HG03135 (cell line): ENCODE results near the gene C1QTNF12.

Experiments used
- ATAC-seq: cut with Tn5 transposase; IDR thresholded peaks from one replicate; pipeline ENCODE4 v1.9.1; 2021; ENCODE audit warnings: mild to moderate bottlenecking, moderate library complexity; ENCODE audit not compliant: unreplicated experiment

The C1QTNF12 gene

DNA sequence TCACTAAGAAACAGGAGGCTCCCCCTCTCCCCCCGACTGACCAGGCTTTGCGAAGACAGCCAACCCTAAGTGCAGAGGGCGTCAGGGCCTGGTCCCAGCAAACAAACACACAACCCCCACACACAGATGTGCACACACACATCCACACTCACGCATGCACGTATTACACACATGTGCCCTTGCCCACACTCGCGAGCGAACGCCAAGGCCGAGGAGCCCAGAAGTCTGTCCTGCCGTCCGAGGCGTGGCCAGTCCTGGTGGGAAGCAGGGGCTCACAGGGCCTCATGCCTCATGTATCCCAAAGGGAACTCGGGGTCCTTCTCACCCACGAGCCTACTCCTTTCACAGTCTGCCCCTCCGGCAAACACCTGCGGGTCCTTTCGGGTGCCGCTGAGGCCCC, 16.8 kb downstream of the C1QTNF12 start:
- no peak for ATAC-seq

GRCh38 chr1:1228596-1229321, 17.8 kb downstream of the C1QTNF12 start:
- no peak for ATAC-seq

GRCh38 chr1:1228187-1228586, 18.3 kb downstream of the C1QTNF12 start:
- no peak for ATAC-seq

- ATAC-seq: no peak
Measured at GRCh38 chr1:1227386-1227785, 19.1 kb downstream of the C1QTNF12 start.

DNA sequence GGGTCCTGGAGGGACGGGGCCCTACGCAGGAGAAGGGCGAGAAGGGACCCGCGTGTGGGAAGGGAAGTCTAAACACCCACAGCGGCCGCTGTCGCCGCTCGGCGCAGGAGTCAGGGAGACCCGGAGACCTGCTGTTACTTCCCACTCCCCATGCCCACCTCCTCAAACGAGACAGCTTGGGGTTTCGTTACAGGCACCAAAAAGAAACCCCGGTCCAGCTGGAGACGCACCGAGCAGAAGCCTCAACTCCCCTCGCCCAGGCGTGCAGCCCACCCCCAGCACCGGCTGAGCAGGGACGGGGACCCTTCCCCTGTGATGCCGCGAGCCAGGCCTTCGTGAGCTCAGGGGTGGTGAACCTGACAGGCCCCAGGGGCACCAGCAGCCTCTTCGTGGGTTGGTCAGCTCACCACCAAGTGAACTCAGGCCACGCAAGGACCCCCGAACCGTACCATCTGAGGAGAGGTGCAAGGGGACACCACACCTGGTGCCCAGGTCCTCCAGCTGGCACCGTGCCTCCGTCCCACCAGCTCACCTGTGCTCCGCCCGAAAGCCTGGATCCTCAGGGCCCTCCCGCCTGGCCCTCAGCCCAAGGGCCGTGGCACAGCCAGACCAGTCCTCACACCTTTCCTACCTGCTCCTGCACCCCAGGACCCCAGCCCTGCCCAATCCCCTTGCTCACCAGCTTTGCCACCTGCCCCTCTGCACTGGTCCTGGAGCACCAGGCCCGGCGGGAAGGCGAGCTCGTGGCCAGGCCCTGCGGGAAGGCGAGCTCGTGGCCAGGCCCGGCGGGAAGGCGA, 19.8 kb downstream of the C1QTNF12 start:
- ATAC-seq: no peak

DNA sequence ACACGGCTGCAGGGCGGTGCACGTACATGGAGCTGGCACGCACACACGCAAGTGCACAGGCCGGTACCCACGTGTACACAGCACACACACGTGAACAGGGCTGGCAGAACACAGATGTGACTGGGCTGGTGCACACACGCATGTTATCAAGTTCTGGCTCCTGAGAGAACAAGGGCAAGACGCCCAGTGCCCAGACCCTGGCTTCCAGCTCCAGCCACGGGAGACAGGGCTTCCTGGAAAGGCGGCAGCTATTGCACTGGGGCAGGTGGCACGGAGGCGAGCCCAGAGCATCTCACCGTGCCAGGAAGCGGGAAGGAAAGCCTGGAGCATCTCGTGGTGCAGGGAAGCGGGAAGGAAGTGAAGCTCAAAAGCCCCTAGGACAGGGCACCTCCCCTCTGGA, 20.6 kb downstream of the C1QTNF12 start:
- no peak for ATAC-seq

- no peak for ATAC-seq
Measured at GRCh38 chr1:1225238-1225845, 21.2 kb downstream of the C1QTNF12 start.

GRCh38 chr1:1223891-1224290, 22.6 kb downstream of the C1QTNF12 start:
- ATAC-seq: no peak

DNA sequence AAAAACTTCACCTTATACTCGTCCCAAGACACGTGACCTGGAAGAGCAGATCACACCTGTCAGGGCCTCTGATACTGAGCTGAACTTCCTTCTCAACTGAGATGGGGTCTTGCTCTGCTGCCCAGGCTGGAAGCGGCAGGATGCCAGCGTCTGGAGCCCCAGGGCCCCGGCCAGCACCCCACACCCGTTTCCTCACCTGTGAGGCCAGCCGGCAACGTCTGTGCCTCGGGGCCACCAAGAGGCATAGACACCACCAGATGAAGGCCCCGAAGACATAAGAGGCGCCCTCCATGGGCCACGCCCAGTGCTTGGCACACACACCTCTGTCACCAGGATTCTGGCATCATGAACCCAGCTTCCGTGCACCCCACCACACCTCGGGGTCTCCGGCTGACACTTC, 23.2 kb downstream of the C1QTNF12 start:
- no peak for ATAC-seq

DNA sequence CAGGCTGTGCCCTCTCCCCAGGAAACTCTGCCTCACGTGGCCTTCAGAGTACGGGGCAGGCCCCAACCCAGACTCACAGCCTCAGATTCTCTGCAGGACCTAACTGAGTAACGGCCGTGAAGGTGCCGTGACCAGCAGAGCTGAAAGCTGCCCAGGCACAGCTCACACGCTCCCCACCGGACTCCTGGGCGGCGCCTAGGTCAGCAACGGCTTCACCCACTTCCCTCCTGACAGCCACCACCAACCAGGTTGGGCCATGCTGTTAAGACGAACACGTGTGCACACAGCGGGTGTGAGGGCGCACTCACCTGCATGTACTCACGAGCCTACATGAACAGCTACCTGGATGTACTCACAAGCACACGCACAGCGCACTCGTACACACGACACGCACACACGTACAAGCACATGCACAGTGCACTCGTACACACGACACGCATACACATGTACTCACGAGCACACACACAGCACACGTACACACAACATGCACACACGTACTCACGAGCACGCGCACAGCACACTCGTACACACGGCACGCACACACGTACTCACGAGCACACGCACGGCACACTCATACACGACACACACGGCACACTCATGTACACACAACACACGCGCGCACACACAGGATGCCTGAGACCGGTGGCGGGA, 23.8 kb downstream of the C1QTNF12 start:
- ATAC-seq: no peak

GRCh38 chr1:1221887-1222574, 24.5 kb downstream of the C1QTNF12 start:
- no peak for ATAC-seq

GRCh38 chr1:1220197-1220596, 26.3 kb downstream of the C1QTNF12 start:
- ATAC-seq: no peak

- ATAC-seq: no peak
Measured at GRCh38 chr1:1219341-1219740, 27.2 kb downstream of the C1QTNF12 start.

DNA sequence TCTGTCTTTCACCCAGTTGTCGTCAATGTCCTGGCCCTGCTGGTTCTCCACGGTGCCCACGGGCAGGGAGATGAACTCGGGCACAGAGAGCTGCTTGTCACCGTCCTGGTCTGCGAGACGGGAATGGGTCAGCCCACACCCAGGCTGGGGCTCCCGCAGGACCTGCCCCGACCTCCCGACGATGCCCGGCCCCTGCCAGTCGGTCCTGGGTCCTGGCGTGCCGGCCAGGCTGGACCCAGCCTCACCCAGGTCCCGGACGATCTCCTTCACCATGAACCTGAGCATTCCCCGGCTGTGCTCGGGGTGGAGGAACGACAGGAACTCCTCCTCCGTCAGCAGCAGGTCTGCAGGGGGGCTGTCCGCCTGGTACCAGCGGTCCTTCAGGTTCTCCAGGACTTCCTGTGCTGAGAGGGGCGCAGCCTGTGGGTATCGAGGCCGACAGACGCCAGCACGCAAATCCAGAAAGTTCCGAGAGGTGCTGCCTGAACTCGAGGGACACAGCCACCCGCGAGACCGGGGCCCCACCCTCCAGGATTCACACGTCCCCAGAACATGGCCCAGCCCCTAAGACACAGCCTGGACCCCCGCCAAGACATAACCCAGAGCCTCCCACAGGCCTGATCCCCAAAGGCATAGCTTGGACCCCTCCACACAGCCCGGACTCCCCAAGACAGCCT, 27.9 kb downstream of the C1QTNF12 start:
- ATAC-seq: no peak

- ATAC-seq: no peak
Measured at GRCh38 chr1:1217621-1218523, 28.6 kb downstream of the C1QTNF12 start.

DNA sequence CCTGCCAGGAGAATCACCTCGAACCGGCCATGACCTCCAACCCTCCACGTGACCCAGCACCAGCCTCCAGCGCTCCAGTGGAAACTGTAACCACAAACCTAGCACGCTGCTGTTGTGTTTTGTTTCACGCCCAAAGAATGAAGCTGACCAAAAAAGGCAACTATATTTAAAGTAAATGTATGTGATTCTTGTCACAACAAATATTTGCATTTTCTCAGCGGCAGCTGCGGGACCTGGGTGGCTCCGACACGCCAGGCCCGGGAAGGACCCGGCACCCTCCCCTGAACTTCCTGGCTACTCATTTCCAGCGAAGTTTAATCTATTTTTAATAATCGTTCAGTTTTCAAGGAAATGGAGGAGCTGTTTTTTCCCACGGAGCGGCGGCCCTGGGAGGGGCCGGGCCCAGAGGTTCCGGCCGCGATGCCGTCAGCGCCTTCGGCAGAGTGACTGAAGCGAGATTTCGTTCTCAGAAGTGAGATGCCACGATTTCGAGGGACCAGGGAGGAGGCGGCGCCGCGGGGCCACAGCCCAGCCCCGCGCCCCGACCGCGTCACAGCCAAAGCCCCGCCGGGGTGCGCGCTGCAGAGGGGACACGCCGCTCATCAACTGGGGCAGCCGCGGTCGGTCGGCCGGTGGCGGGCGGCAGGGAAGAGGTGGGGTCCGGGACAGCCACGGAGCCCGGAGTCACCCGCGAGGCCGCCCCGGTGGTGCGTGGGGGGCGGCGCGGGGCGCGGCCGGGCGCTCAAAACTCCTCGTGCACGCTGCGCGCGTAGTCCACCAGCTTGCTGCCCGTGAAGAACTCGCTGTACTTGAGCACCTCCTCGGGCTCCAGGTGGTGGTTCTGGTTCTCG, 29.5 kb downstream of the C1QTNF12 start:
- ATAC-seq: no peak

DNA sequence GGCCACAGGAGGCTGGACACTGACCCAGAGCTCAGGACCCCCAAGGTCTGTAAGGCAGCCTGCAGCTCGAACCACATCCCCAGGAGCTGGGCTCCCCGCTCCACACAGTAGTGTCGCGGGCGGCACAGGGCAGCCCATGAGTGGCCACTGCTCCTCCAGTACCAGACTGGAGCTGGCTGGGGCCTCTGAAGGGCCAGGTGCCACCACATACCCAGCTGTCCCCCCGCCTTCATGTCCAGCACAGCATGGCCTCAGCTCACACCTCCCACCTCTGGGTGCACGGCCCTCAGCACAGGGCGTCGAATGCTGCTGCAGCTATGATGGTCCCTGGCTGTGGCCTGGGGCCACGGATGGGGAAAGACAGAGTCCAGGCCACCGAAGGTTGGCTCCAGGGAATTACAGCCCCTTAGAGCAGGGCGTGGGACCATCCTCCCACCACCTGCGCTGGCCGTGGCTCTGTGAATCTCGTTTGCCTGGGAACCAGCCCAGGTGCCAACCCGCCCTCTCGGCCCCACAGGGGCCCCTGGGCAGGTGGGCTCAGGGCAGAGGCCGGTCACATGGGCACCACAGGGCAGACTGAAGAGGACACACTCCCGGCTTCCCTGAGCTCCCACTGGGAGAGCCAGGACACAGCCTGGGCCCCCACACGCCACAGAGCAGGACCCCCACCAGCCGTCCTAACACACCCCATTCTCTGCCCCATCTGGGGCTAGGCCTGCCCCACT, 30.5 kb downstream of the C1QTNF12 start:
- no peak for ATAC-seq
